HCT116 (cell line): Measurements from ENCODE around the gene UNC80. TPM values are rescaled to one million over a fixed set of nuclear protein-coding genes. Genes with fewer than 3 reads are reported as not detected.

ENCODE experiments used
- ATAC-seq: fragments of 200-7000 bp; cut with Tn5 transposase; 2 replicates; pipeline ENCODE4 v1.9.1; 2020; ENCODE audit warnings: mild to moderate bottlenecking, moderate library complexity
- BruUV-seq: library from RNA; stranded (reverse); fragments of 400-500 nt; replicated peaks from 2 replicates; lab custom pipeline; 2021; lab: Mats Ljungman, UMichigan
- CTCF ChIA-PET: fragments of 300-600 bp; sonication (Branson Sonifier 250); formaldehyde crosslinking; loops from one replicate; lab custom pipeline; 2021; ENCODE audit warnings: antibody characterized with exemption; lab: Charles Lee
- POLR2A ChIA-PET: fragments of 300-600, 350-600 bp; sonication (Branson Sonifier 250); formaldehyde crosslinking; loops from one replicate; lab custom pipeline; 2021; ENCODE audit warnings: antibody characterized with exemption; lab: Charles Lee
- RAD21 ChIA-PET, 2 experiments: fragments of 300-600 bp; sonication (Branson Sonifier 250); formaldehyde crosslinking; loops; one replicate each; lab custom pipeline; 2023; ENCODE audit warnings: low total read pairs in 2 of 2; ENCODE audit not compliant: uncharacterized antibody in 2 of 2, unreplicated experiment in 2 of 2, low non-redundant PET in 1 of 2; lab: Charles Lee
- DNase-seq: peaks from one replicate; pipeline ENCODE4 v3.0.0-alpha.2; 2010; ENCODE audit warnings: low read depth, low spot score
- H2AFZ ChIP-seq: fragments of 200-600 bp; shearing (Covaris generic), sonication (generic); 2 replicates; pipeline ENCODE4 v1.6.1; 2017; ENCODE audit warnings: low read depth, mixed run types, mixed read lengths, antibody characterized with exemption, low read length; ENCODE audit not compliant: poor library complexity, severe bottlenecking
- H3K27ac ChIP-seq: 2 replicates; pipeline ENCODE4 v1.5.1; 2012; ENCODE audit warnings: low read depth, low read length
- H3K27me3 ChIP-seq: fragments of 200-600 bp; sonication (generic); 2 replicates; pipeline ENCODE4 v1.6.1; 2016; ENCODE audit warnings: mixed run types, low read length, mixed read lengths; ENCODE audit not compliant: insufficient read depth
- H3K36me3 ChIP-seq, 2 experiments: fragments of 200-500 bp in 1 of 2; fragments of 200-600 bp in 1 of 2; sonication (Bioruptor generic) in 1 of 2; sonication (generic) in 1 of 2; 2 replicates each; pipeline versions ENCODE4 v1.5.1 to v1.6.1; 2014 to 2016; ENCODE audit warnings: low read length in 2 of 2, inconsistent platforms in 1 of 2, mixed read lengths in 1 of 2, mixed run types in 1 of 2; ENCODE audit not compliant: insufficient read depth in 2 of 2, control insufficient read depth in 1 of 2
- H3K4me1 ChIP-seq, 2 experiments: fragments of 200-600 bp in 1 of 2; sonication (generic) in 1 of 2; 2 replicates each; pipeline versions ENCODE4 v1.5.1 to v1.6.1; 2012 to 2017; ENCODE audit warnings: low read length in 2 of 2, inconsistent platforms in 1 of 2, mild to moderate bottlenecking in 1 of 2, mixed read lengths in 1 of 2, mixed run types in 1 of 2, moderate library complexity in 1 of 2; ENCODE audit not compliant: insufficient read depth in 2 of 2, control insufficient read depth in 1 of 2
- H3K4me2 ChIP-seq: fragments of 200-600 bp; sonication (generic); 2 replicates; pipeline ENCODE4 v1.6.1; 2017; ENCODE audit warnings: mixed run types, low read length, mixed read lengths
- H3K4me3 ChIP-seq, 2 experiments: fragments of 200-600 bp in 1 of 2; sonication (generic) in 1 of 2; replicated peaks in 1 of 2; 2 replicates each; pipeline ENCODE4 v1.5.1; 2011 to 2016; ENCODE audit warnings: low read length in 2 of 2, control low read depth in 1 of 2, low read depth in 1 of 2, mild to moderate bottlenecking in 1 of 2, mixed read lengths in 1 of 2, mixed run types in 1 of 2
- H3K79me2 ChIP-seq: fragments of 200-600 bp; sonication (generic); 2 replicates; pipeline ENCODE4 v1.6.1; 2017; ENCODE audit warnings: mild to moderate bottlenecking, mixed run types, low read length, moderate library complexity, mixed read lengths; ENCODE audit not compliant: insufficient read depth
- H3K9ac ChIP-seq: fragments of 200-600 bp; sonication (generic); 2 replicates; pipeline ENCODE4 v1.6.1; 2016; ENCODE audit warnings: low read length, mixed read lengths
- H3K9me2 ChIP-seq: fragments of 200-600 bp; sonication (generic), shearing (Covaris generic); 2 replicates; pipeline ENCODE4 v1.6.1; 2017; ENCODE audit warnings: mixed run types, mild to moderate bottlenecking, moderate library complexity; ENCODE audit not compliant: insufficient read depth
- H3K9me3 ChIP-seq, 2 experiments: fragments of 200-500 bp in 1 of 2; fragments of 200-600 bp in 1 of 2; sonication (Bioruptor generic) in 1 of 2; sonication (generic) in 1 of 2; 2 replicates each; pipeline ENCODE4 v1.6.1; 2014 to 2017; ENCODE audit warnings: low read length in 2 of 2, mixed read lengths in 2 of 2, inconsistent platforms in 1 of 2, low read depth in 1 of 2, mild to moderate bottlenecking in 1 of 2, mixed run types in 1 of 2, moderate library complexity in 1 of 2; ENCODE audit not compliant: control insufficient read depth in 1 of 2, insufficient read depth in 1 of 2
- H4K20me1 ChIP-seq: fragments of 200-600 bp; sonication (generic), shearing (Covaris generic); 2 replicates; pipeline ENCODE4 v1.6.1; 2017; ENCODE audit warnings: mixed run types, mild to moderate bottlenecking, moderate library complexity; ENCODE audit not compliant: insufficient read depth
- ATF3 ChIP-seq: IDR thresholded peaks from 2 replicates; pipeline ENCODE4 v1.6.1; 2012
- CBX3 ChIP-seq: IDR thresholded peaks from 2 replicates; pipeline ENCODE4 v1.6.1; 2012; ENCODE audit warnings: low read depth
- CEBPB ChIP-seq: IDR thresholded peaks from 2 replicates; pipeline ENCODE4 v1.6.1; 2012; ENCODE audit warnings: low read depth
- CTCF ChIP-seq, 3 experiments: fragments of 200-600 bp in 1 of 3; sonication (generic) in 1 of 3; IDR thresholded peaks in 2 of 3; conservative IDR thresholded peaks in 1 of 3; 2 replicates each; pipeline ENCODE4 v1.5.1; 2012 to 2017; ENCODE audit warnings: low read depth in 2 of 3, low read length in 2 of 3, antibody characterized with exemption in 1 of 3, borderline replicate concordance in 1 of 3, control low read depth in 1 of 3, mild to moderate bottlenecking in 1 of 3, mixed read lengths in 1 of 3, mixed run types in 1 of 3, moderate library complexity in 1 of 3; ENCODE audit not compliant: insufficient read depth in 1 of 3
- ELF1 ChIP-seq: IDR thresholded peaks from 2 replicates; pipeline ENCODE4 v1.6.1; 2012; ENCODE audit warnings: low read depth, borderline replicate concordance
- EZH2 ChIP-seq: fragments of 200-600 bp; sonication (generic); IDR thresholded peaks from 2 replicates; pipeline ENCODE4 v1.6.1; 2017; ENCODE audit warnings: antibody characterized with exemption, mixed run types
- EZH2phosphoT487 ChIP-seq: fragments of 200-600 bp; IDR thresholded peaks from 2 replicates; pipeline ENCODE4 v1.6.1; 2018; ENCODE audit warnings: antibody characterized with exemption, borderline replicate concordance
- FOSL1 ChIP-seq: IDR thresholded peaks from 2 replicates; pipeline ENCODE4 v1.6.1; 2012; ENCODE audit warnings: low read depth
- JUND ChIP-seq: IDR thresholded peaks from 2 replicates; pipeline ENCODE4 v1.6.1; 2012
- POLR2A ChIP-seq: IDR thresholded peaks from 2 replicates; pipeline ENCODE4 v1.7.0; 2011; ENCODE audit warnings: borderline replicate concordance; ENCODE audit not compliant: insufficient read depth, insufficient read length; ENCODE audit errors: extremely low read depth
- POLR2AphosphoS5 ChIP-seq: IDR thresholded peaks from 2 replicates; pipeline ENCODE4 v1.6.1; 2011; ENCODE audit warnings: mild to moderate bottlenecking, low read depth, low read length, moderate library complexity
- REST ChIP-seq: IDR thresholded peaks from 2 replicates; pipeline ENCODE4 v1.6.1; 2012; ENCODE audit warnings: low read depth
- SRF ChIP-seq: IDR thresholded peaks from 2 replicates; pipeline ENCODE4 v1.6.1; 2012; ENCODE audit warnings: low read depth
- TCF7L2 ChIP-seq: IDR thresholded peaks from 2 replicates; pipeline ENCODE4 v1.7.0; 2011; ENCODE audit warnings: borderline replicate concordance, inconsistent platforms; ENCODE audit not compliant: insufficient read depth, insufficient read length; ENCODE audit errors: extremely low read depth
- ZFX ChIP-seq: fragments of 450-650 bp; IDR thresholded peaks from 2 replicates; pipeline ENCODE4 v1.6.1; 2017
- ZNF274 ChIP-seq: fragments of 200-500 bp; sonication (Bioruptor generic); IDR thresholded peaks from 2 replicates; pipeline ENCODE4 v1.6.1; 2014; ENCODE audit warnings: mild to moderate bottlenecking, low read depth, low read length, inconsistent platforms
- intact Hi-C: fragments of 100-400 bp; cut with micrococcal nuclease; formaldehyde crosslinking; loops from 2 replicates; pipeline ENCODE4 v1.10.0; 2022
- total RNA-seq: library from RNA; stranded (reverse); gene quantifications from one replicate; pipeline ENCODE4 v1.2.1, GENCODE V29; 2021; ENCODE audit not compliant: unreplicated experiment
- TF ChIP-seq, protein P1 (sequence below): IDR thresholded peaks from 2 replicates; pipeline ENCODE4 v1.6.1; 2011; ENCODE audit warnings: mild to moderate bottlenecking, low read length, moderate library complexity; ENCODE audit not compliant: insufficient replicate concordance; ENCODE audit errors: extremely low read depth
- TF ChIP-seq, protein P2 (sequence below): IDR thresholded peaks from 2 replicates; pipeline ENCODE4 v1.6.1; 2012

The UNC80 gene
- total RNA-seq, 1 experiment from 2014 or later: not detected

DNA sequence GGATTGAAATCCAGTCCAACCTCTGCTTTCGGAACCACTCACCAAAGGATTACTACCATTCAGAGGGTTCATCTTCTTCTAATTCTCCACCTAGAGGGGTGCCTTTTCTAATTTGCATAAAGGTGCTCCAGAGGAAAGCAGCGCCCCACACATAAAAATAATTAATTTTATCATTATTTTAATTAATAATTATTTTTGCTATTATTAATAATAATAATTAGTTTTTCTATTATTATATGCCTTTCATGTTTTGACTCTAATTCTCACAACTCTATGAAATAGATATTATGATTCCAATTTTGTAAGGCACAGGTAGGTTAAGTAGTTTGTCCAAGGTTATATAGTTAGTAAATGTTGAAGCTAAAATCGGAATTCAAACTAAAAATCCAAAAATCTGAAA lies 51.9 kb downstream of the UNC80 start:
- no peaks in the 10 kb centered on the region for H3K36me3 ChIP-seq
- BruUV-seq: no TSS peak
- ChIA-PET RAD21 (no interaction called here), CTCF (no interaction called here), POLR2A (no interaction called here)
- H3K9me2 ChIP-seq: no peaks in the 10 kb centered on the region
- no peak overlapping the region for H3K9ac ChIP-seq
- intact Hi-C loops: no loop called here
- DNase-seq: no peak
- H2AFZ ChIP-seq: no peak overlapping the region
- H3K4me1 ChIP-seq: no peaks in the 10 kb centered on the region
- H3K27me3 ChIP-seq: no peaks in the 10 kb centered on the region
- no peaks in the 10 kb centered on the region for H3K9me3 ChIP-seq
- no peaks in the 10 kb centered on the region for H4K20me1 ChIP-seq
- no peak overlapping the region for H3K4me3 ChIP-seq
- TF ChIP-seq SRF: no peak
- TF ChIP-seq FOSL1: no peak
- TF ChIP-seq ZNF274: no peak
- TF ChIP-seq, protein P1, sequence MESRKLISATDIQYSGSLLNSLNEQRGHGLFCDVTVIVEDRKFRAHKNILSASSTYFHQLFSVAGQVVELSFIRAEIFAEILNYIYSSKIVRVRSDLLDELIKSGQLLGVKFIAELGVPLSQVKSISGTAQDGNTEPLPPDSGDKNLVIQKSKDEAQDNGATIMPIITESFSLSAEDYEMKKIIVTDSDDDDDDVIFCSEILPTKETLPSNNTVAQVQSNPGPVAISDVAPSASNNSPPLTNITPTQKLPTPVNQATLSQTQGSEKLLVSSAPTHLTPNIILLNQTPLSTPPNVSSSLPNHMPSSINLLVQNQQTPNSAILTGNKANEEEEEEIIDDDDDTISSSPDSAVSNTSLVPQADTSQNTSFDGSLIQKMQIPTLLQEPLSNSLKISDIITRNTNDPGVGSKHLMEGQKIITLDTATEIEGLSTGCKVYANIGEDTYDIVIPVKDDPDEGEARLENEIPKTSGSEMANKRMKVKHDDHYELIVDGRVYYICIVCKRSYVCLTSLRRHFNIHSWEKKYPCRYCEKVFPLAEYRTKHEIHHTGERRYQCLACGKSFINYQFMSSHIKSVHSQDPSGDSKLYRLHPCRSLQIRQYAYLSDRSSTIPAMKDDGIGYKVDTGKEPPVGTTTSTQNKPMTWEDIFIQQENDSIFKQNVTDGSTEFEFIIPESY: no peak
- TF ChIP-seq, protein P2, sequence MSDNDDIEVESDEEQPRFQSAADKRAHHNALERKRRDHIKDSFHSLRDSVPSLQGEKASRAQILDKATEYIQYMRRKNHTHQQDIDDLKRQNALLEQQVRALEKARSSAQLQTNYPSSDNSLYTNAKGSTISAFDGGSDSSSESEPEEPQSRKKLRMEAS: no peak
- TF ChIP-seq CTCF (IDR thresholded peaks at IDR 0.05 in 2 of 3, conservative IDR thresholded peaks at IDR 0.05 in 1 of 3; ENCODE audit: borderline replicate concordance in 1 of 3, insufficient read depth in 1 of 3, low read depth in 2 of 3, low read length in 2 of 3): no peak
- no peak for TF ChIP-seq TCF7L2
- TF ChIP-seq CBX3: no peak
- TF ChIP-seq EZH2: no peak
- no peak for TF ChIP-seq JUND
- TF ChIP-seq ATF3: no peak
- no peak for TF ChIP-seq EZH2phosphoT487
- no peak for TF ChIP-seq ELF1
- TF ChIP-seq CEBPB: no peak
- TF ChIP-seq POLR2A: no peak
- no peak for TF ChIP-seq ZFX
- no peak for TF ChIP-seq REST
- no peak for TF ChIP-seq POLR2AphosphoS5
- H3K27ac ChIP-seq: no peak overlapping the region
- H3K79me2 ChIP-seq: no peaks in the 10 kb centered on the region
- ATAC-seq: no peak
- H3K4me2 ChIP-seq: no peak overlapping the region
